ENCODE results near the gene CCL28. TPM values are rescaled to one million over a fixed set of nuclear protein-coding genes. Genes with fewer than 3 reads are reported as not detected.

CCL28 gene
- total and polyA plus RNA-seq, 9 of the 15 experiments (the other 6 are each of a cell fraction or from before 2014, with no cell fraction given), result not detected

- TF ChIP-seq ZNF280B (CRISPR knock-in tag; IDR thresholded peaks at IDR 0.05) (no peak), ZMIZ1 (IDR thresholded peaks at IDR 0.05; ENCODE audit: low read depth in 2 of 2, low read length in 2 of 2) (no peak; a peak in 1 of 4 replicates), THRA (IDR thresholded peaks at IDR 0.05) (no peak), CREB3 (tag; conservative IDR thresholded peaks at IDR 0.05; ENCODE audit: low read depth) (no peak), PKNOX1 (IDR thresholded peaks at IDR 0.05) (0 out of 2 replicates have a peak, but pooled peaks have one; percentile 12), E2F1 (CRISPR knock-in tag; IDR thresholded peaks at IDR 0.05) (no peak), KDM5B (IDR thresholded peaks at IDR 0.05; ENCODE audit: insufficient replicate concordance, low read depth, low read length) (no peak), SMARCC2 (IDR thresholded peaks at IDR 0.05; ENCODE audit: low read depth) (no peak), DNMT1 (IDR thresholded peaks at IDR 0.05) (no peak), GMEB1 (CRISPR knock-in tag; IDR thresholded peaks at IDR 0.05) (no peak), MAFG (tag; conservative IDR thresholded peaks at IDR 0.05) (no peak), SPI1 (IDR thresholded peaks at IDR 0.05; ENCODE audit: borderline replicate concordance, low read depth, low read length) (0 out of 2 replicates have a peak, but pooled peaks have one; percentile 28), BRD4 (IDR thresholded peaks at IDR 0.05) (no peak), FOXA1 (IDR thresholded peaks at IDR 0.05; ENCODE audit: borderline replicate concordance) (no peak), HDAC2 (IDR thresholded peaks at IDR 0.05) (no peak)
Measured at GRCh38 chr5:43389679-43390329, 22.4 kb downstream of the CCL28 start (continued).
